WTC11 (cell line): ENCODE results near the gene AMOTL1. TPM values are rescaled to one million over a fixed set of nuclear protein-coding genes. Genes with fewer than 3 reads are reported as not detected.

ENCODE experiments used
- ATAC-seq: fragments of 200-7000 bp; cut with Tn5 transposase; 2 replicates; pipeline ENCODE4 v1.10.0; 2021; ENCODE audit warnings: mild to moderate bottlenecking, moderate library complexity
- CTCF ChIA-PET: fragments of 300-600 bp; sonication (Branson Sonifier 250); formaldehyde crosslinking; loops from one replicate; lab custom pipeline; 2021; ENCODE audit warnings: antibody characterized with exemption; lab: Charles Lee
- POLR2A ChIA-PET: fragments of 350-600 bp; sonication (Branson Sonifier 250); formaldehyde crosslinking; loops from one replicate; lab custom pipeline; 2021; ENCODE audit warnings: antibody characterized with exemption; lab: Charles Lee
- DNase-seq: peaks from one replicate; pipeline ENCODE4 v3.0.0; 2021; ENCODE audit warnings: low spot score
- H3K27ac Mint-ChIP-seq: 2 replicates; pipeline ENCODE4 v1.8.0; 2021; ENCODE audit warnings: mixed read lengths
- H3K27me3 Mint-ChIP-seq: 2 replicates; pipeline ENCODE4 v1.8.0; 2021; ENCODE audit warnings: low read depth, mild to moderate bottlenecking, moderate library complexity, mixed read lengths
- H3K36me3 Mint-ChIP-seq: 2 replicates; pipeline ENCODE4 v1.8.0; 2021; ENCODE audit warnings: mixed read lengths
- H3K4me1 Mint-ChIP-seq: 2 replicates; pipeline ENCODE4 v1.8.0; 2022; ENCODE audit warnings: mixed read lengths
- H3K4me3 Mint-ChIP-seq: 2 replicates; pipeline ENCODE4 v1.8.0; 2021; ENCODE audit warnings: mild to moderate bottlenecking, moderate library complexity, mixed read lengths
- H3K9me3 Mint-ChIP-seq: 2 replicates; pipeline ENCODE4 v1.8.0; 2021; ENCODE audit warnings: mixed read lengths
- HMGA2 ChIP-seq: fragments of 250-450 bp; sonication (Bioruptor Pico); IDR thresholded peaks from 2 replicates; pipeline ENCODE4 v1.4.0; 2021; ENCODE audit warnings: mild to moderate bottlenecking, moderate library complexity
- IRF2 ChIP-seq: sonication (generic); formaldehyde crosslinking; IDR thresholded peaks from 2 replicates; pipeline ENCODE4 v1.8.0; 2022; ENCODE audit warnings: low read depth, missing genetic modification reagents, borderline replicate concordance
- JUN ChIP-seq: sonication (generic); formaldehyde crosslinking; IDR thresholded peaks from 2 replicates; pipeline ENCODE4 v1.8.0; 2023; ENCODE audit warnings: mild to moderate bottlenecking, missing genetic modification reagents
- NFATC4 ChIP-seq: fragments of 250-450 bp; sonication (Bioruptor Pico); IDR thresholded peaks from 2 replicates; pipeline ENCODE4 v1.9.0; 2021; ENCODE audit warnings: mild to moderate bottlenecking
- NFYB ChIP-seq: sonication (generic); formaldehyde crosslinking; conservative IDR thresholded peaks from 2 replicates; pipeline ENCODE4 v1.8.0; 2022; ENCODE audit warnings: low read depth, missing genetic modification reagents
- NR2C2 ChIP-seq: sonication (generic); formaldehyde crosslinking; IDR thresholded peaks from 2 replicates; pipeline ENCODE4 v1.8.0; 2022; ENCODE audit warnings: mild to moderate bottlenecking, missing genetic modification reagents
- ZNF263 ChIP-seq: sonication (generic); formaldehyde crosslinking; IDR thresholded peaks from 2 replicates; pipeline ENCODE4 v1.8.1; 2022; ENCODE audit warnings: low read depth, mild to moderate bottlenecking, moderate library complexity, missing genetic modification reagents
- ZNF416 ChIP-seq: fragments of 250-450 bp; sonication (Bioruptor Pico); IDR thresholded peaks from 2 replicates; pipeline ENCODE4 v1.9.0; 2021; ENCODE audit warnings: mild to moderate bottlenecking, inconsistent platforms
- total RNA-seq: library from RNA; stranded (reverse); gene quantifications from 3 replicates; pipeline ENCODE4 v1.2.3, GENCODE V29; 2021
- TF ChIP-seq, protein P1 (sequence below): sonication (generic); formaldehyde crosslinking; IDR thresholded peaks from 2 replicates; pipeline ENCODE4 v1.8.1; 2023; ENCODE audit warnings: mild to moderate bottlenecking, missing genetic modification reagents
- TF ChIP-seq, protein P2 (sequence below): fragments of 250-450 bp; sonication (Bioruptor Pico); IDR thresholded peaks from 2 replicates; pipeline ENCODE4 v1.9.0; 2021; ENCODE audit warnings: moderate library complexity, mild to moderate bottlenecking, inconsistent platforms, borderline replicate concordance
- TF ChIP-seq, protein P3 (sequence below): sonication (generic); formaldehyde crosslinking; IDR thresholded peaks from 2 replicates; pipeline ENCODE4 v1.8.1; 2023; ENCODE audit warnings: mild to moderate bottlenecking, missing genetic modification reagents, moderate library complexity
- TF ChIP-seq, protein P4 (sequence below): fragments of 250-450 bp; sonication (Bioruptor Pico); IDR thresholded peaks from 2 replicates; pipeline ENCODE4 v1.8.0; 2021; ENCODE audit warnings: mild to moderate bottlenecking
- TF ChIP-seq, protein P5 (sequence below): fragments of 250-450 bp; sonication (Bioruptor Pico); conservative IDR thresholded peaks from 2 replicates; pipeline ENCODE4 v1.9.0; 2021; ENCODE audit warnings: mild to moderate bottlenecking
- TF ChIP-seq, protein P6 (sequence below): sonication (generic); formaldehyde crosslinking; IDR thresholded peaks from 2 replicates; pipeline ENCODE4 v1.8.0; 2023; ENCODE audit warnings: mild to moderate bottlenecking, missing genetic modification reagents

Gene AMOTL1
- total RNA-seq, 1 experiment from 2014 or later: 39.8 TPM

DNA sequence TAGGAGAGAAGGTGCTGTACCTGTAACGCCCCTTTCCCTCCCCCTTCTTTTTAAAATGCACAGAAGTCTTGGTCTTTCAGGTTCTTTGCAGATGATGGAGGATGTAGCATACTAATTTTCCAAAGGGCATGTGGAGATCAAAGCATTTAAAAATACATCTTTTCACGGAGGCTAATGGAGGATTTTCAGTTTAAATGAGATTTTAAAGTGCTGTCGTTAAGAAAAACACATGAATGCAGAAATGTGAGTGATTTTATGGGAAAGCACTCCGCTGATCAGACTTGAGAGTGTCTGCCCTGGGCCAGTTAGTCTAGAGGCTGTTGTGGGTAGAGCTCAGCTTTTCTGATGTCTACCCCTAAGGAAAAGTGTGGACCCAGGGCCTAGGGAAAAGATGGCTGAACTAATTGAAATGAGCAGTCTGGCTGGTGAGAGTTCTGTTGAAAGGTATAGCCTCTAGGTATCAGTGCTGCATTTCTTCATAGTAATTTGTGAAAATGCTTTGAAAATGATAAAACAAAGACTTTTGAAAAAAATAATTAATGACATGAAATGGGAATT lies 2.5 kb downstream of the AMOTL1 start:
- Mint-ChIP-seq H3K4me3 (no peak overlapping the region; the same call in 1 of the 2 replicates), H3K9me3 (peaks cover 8% of the 10 kb centered on the region), H3K27ac (peak overlapping the region; percentile 51; the same call in 1 of the 2 replicates), H3K27me3 (peaks cover 18% of the 10 kb centered on the region)
- TF ChIP-seq JUN (CRISPR knock-in tag) (no peak), ZNF263 (CRISPR knock-in tag) (no peak), NFATC4 (no peak), NR2C2 (CRISPR knock-in tag) (no peak), NFYB (CRISPR knock-in tag) (no peak), IRF2 (CRISPR knock-in tag) (no peak), HMGA2 (CRISPR knock-in tag) (no peak), ZNF416 (no peak)
- TF ChIP-seq, protein P1, sequence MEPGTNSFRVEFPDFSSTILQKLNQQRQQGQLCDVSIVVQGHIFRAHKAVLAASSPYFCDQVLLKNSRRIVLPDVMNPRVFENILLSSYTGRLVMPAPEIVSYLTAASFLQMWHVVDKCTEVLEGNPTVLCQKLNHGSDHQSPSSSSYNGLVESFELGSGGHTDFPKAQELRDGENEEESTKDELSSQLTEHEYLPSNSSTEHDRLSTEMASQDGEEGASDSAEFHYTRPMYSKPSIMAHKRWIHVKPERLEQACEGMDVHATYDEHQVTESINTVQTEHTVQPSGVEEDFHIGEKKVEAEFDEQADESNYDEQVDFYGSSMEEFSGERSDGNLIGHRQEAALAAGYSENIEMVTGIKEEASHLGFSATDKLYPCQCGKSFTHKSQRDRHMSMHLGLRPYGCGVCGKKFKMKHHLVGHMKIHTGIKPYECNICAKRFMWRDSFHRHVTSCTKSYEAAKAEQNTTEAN: no peak
- TF ChIP-seq, protein P2, sequence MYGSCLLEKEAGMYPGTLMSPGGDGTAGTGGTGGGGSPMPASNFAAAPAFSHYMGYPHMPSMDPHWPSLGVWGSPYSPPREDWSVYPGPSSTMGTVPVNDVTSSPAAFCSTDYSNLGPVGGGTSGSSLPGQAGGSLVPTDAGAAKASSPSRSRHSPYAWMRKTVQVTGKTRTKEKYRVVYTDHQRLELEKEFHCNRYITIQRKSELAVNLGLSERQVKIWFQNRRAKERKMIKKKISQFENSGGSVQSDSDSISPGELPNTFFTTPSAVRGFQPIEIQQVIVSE (CRISPR knock-in tag): no peak
- TF ChIP-seq, protein P3, sequence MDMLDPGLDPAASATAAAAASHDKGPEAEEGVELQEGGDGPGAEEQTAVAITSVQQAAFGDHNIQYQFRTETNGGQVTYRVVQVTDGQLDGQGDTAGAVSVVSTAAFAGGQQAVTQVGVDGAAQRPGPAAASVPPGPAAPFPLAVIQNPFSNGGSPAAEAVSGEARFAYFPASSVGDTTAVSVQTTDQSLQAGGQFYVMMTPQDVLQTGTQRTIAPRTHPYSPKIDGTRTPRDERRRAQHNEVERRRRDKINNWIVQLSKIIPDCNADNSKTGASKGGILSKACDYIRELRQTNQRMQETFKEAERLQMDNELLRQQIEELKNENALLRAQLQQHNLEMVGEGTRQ (CRISPR knock-in tag): no peak
- TF ChIP-seq, protein P4, sequence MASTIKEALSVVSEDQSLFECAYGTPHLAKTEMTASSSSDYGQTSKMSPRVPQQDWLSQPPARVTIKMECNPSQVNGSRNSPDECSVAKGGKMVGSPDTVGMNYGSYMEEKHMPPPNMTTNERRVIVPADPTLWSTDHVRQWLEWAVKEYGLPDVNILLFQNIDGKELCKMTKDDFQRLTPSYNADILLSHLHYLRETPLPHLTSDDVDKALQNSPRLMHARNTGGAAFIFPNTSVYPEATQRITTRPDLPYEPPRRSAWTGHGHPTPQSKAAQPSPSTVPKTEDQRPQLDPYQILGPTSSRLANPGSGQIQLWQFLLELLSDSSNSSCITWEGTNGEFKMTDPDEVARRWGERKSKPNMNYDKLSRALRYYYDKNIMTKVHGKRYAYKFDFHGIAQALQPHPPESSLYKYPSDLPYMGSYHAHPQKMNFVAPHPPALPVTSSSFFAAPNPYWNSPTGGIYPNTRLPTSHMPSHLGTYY: no peak
- TF ChIP-seq, all 79 proteins: peak for 0
- peaks cover 52% of the 10 kb centered on the region for H3K4me1 Mint-ChIP-seq
- H3K36me3 Mint-ChIP-seq: peaks cover 7% of the 10 kb centered on the region
- POLR2A ChIA-PET: no interaction called here
- DNase-seq (no peak), ATAC-seq (0 out of 2 replicates have a peak, but pooled peaks have one; percentile 4)
- CTCF ChIA-PET: interaction anchor here (1.4 to 2.6 kb wide), 3 partner anchors 16 to 36 kb away, joined by 3 to 11 read pairs (median 4); no protein-coding TSS in a partner anchor

DNA sequence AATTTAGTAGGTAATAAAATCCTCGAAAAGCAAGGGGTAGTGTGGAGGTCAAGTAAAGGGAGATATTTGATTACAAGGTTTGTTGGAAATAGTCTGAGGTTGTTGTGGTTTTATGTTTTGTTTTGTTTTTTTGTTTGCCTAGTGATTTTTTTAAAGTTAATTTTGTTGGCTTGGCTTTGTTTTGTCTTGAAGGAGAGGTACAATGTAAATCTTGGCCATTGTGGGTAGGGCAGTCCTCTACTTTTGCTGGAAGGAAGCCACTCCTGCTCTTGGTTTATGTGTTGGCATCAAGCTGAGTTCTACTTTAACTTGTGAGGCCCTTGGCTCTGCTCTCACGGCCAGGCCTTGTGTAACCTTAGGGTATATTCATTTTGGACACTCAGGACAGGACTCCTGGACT lies 3.2 kb downstream of the AMOTL1 start:
- ATAC-seq (no peak), DNase-seq (no peak)
- peaks cover 8% of the 10 kb centered on the region for H3K9me3 Mint-ChIP-seq
- H3K4me1 Mint-ChIP-seq: peaks cover 59% of the 10 kb centered on the region
- TF ChIP-seq, protein P5, sequence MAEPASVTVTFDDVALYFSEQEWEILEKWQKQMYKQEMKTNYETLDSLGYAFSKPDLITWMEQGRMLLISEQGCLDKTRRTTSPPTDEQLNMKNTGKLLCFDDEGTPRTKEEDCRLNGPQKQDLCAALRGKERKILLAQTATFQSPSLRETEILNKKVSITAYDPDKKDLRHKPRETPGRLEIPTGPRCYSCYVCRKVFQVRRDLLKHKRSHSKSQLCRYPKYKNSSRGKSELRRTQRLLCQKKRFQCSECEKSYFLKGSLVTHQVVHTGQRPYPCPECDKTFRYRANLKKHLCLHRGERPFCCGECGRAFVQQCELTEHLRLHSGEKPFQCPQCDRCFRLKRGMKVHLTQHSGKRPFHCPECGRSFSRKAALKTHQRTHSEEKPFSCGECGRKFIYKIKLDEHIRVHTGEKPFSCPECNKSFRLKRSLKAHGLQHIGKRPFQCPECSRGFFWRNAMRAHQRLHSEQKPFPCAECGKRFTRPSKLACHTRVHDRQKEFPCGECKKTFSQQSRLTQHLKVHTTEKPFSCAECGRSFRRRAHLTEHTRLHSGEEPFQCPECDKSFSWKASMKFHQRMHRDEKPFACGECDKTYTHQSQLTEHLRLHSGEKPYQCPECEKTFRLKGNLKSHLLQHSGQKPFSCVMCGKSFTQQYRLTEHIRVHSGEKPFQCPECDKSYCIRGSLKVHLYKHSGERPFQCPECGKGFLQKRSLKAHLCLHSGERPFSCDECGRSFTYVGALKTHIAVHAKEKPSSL (CRISPR knock-in tag): no peak
- TF ChIP-seq, protein P6, sequence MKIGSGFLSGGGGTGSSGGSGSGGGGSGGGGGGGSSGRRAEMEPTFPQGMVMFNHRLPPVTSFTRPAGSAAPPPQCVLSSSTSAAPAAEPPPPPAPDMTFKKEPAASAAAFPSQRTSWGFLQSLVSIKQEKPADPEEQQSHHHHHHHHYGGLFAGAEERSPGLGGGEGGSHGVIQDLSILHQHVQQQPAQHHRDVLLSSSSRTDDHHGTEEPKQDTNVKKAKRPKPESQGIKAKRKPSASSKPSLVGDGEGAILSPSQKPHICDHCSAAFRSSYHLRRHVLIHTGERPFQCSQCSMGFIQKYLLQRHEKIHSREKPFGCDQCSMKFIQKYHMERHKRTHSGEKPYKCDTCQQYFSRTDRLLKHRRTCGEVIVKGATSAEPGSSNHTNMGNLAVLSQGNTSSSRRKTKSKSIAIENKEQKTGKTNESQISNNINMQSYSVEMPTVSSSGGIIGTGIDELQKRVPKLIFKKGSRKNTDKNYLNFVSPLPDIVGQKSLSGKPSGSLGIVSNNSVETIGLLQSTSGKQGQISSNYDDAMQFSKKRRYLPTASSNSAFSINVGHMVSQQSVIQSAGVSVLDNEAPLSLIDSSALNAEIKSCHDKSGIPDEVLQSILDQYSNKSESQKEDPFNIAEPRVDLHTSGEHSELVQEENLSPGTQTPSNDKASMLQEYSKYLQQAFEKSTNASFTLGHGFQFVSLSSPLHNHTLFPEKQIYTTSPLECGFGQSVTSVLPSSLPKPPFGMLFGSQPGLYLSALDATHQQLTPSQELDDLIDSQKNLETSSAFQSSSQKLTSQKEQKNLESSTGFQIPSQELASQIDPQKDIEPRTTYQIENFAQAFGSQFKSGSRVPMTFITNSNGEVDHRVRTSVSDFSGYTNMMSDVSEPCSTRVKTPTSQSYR (CRISPR knock-in tag): no peak
- no peak overlapping the region for H3K27ac Mint-ChIP-seq
- H3K36me3 Mint-ChIP-seq: peaks cover 7% of the 10 kb centered on the region
- POLR2A ChIA-PET: no interaction called here
- CTCF ChIA-PET: interaction anchor here (1.6 kb wide), 1 partner anchor 15 kb away, joined by 4 read pairs; no protein-coding TSS in a partner anchor
- H3K27me3 Mint-ChIP-seq: peaks cover 18% of the 10 kb centered on the region
- H3K4me3 Mint-ChIP-seq: peak overlapping the region; percentile 12; the same call in 1 of the 2 replicates
